HepG2 (cell line): Measurements from ENCODE around the gene PRRT1. TPM values are rescaled to one million over a fixed set of nuclear protein-coding genes. Genes with fewer than 3 reads are reported as not detected.

Source experiments
- FOXM1 ChIP-seq: sonication (generic); formaldehyde crosslinking; IDR thresholded peaks from 2 replicates; pipeline ENCODE4 v1.5.0; 2020; ENCODE audit warnings: missing genetic modification reagents
- JDP2 ChIP-seq: sonication (generic); formaldehyde crosslinking; IDR thresholded peaks from 2 replicates; pipeline ENCODE4 v1.8.1; 2022; ENCODE audit warnings: missing genetic modification reagents, borderline replicate concordance
- MAFK ChIP-seq, 2 experiments: IDR thresholded peaks in 1 of 2; conservative IDR thresholded peaks in 1 of 2; 2 replicates each; pipeline ENCODE4 v1.6.1; 2011; ENCODE audit warnings: improper control_type of control experiment in 2 of 2, low read length in 2 of 2
- MXD4 ChIP-seq: IDR thresholded peaks from 2 replicates; pipeline ENCODE4 v1.6.1; 2016; ENCODE audit warnings: mild to moderate bottlenecking, missing biosample characterization, missing genetic modification reagents
- NFKBIZ ChIP-seq: IDR thresholded peaks from 2 replicates; pipeline ENCODE4 v1.6.1; 2018; ENCODE audit warnings: missing genetic modification reagents, missing compliant biosample characterization
- RBM22 ChIP-seq: fragments of 200-400 bp; formaldehyde crosslinking; optimal IDR thresholded peaks from 2 replicates; pipeline ENCODE3; 2017; ENCODE audit warnings: mild to moderate bottlenecking, low read length, moderate library complexity
- RNF2 ChIP-seq: fragments of 450-650 bp; conservative IDR thresholded peaks from 2 replicates; pipeline ENCODE4 v1.6.1; 2016; ENCODE audit warnings: low read depth
- ZNF329 ChIP-seq: sonication (generic); formaldehyde crosslinking; IDR thresholded peaks from 2 replicates; pipeline ENCODE4 v1.9.0; 2021; ENCODE audit warnings: low read depth, mild to moderate bottlenecking, missing genetic modification reagents
- ZNF674 ChIP-seq: sonication (generic); formaldehyde crosslinking; IDR thresholded peaks from 2 replicates; pipeline ENCODE4 v1.5.0; 2020; ENCODE audit warnings: low read depth, mild to moderate bottlenecking, missing genetic modification reagents
- ZNF746 ChIP-seq: sonication (generic); formaldehyde crosslinking; IDR thresholded peaks from 2 replicates; pipeline ENCODE4 v1.8.0; 2022; ENCODE audit warnings: mild to moderate bottlenecking, missing genetic modification reagents
- ZSCAN21 ChIP-seq: sonication (generic); formaldehyde crosslinking; IDR thresholded peaks from 2 replicates; pipeline ENCODE4 v1.8.0; 2022; ENCODE audit warnings: mild to moderate bottlenecking, missing genetic modification reagents, moderate library complexity, borderline replicate concordance
- ZSCAN29 ChIP-seq: sonication (generic); formaldehyde crosslinking; conservative IDR thresholded peaks from 2 replicates; pipeline ENCODE4 v1.4.0; 2020; ENCODE audit warnings: mild to moderate bottlenecking, missing genetic modification reagents
- polyA plus RNA-seq, 8 experiments: library from polyadenylated mRNA; depleted of rRNA in 3 of 8; stranded (reverse) in 7 of 8; unstranded in 1 of 8; fragments of >200 nt; fragmentation: Illumina TruSeq in 4 of 8; extraction: Trizol in 4 of 8; gene quantifications; 2 replicates each; pipeline versions ENCODE4 v1.2.1 to v1.2.3, GENCODE V29; 2011 to 2016; ENCODE audit warnings: low read depth in 4 of 8, missing spikeins in 1 of 8, mixed read lengths in 1 of 8; ENCODE audit not compliant: insufficient read depth in 1 of 8
- total RNA-seq, 5 experiments: library from RNA; depleted of rRNA; stranded (reverse); fragments of >200 nt; fragmentation: Illumina TruSeq; extraction: Trizol; gene quantifications; 2 replicates each; pipeline ENCODE4 v1.2.3, GENCODE V29; 2016; ENCODE audit warnings: low read depth in 1 of 5
- TF ChIP-seq, protein P1 (sequence below): sonication (generic); formaldehyde crosslinking; conservative IDR thresholded peaks from 2 replicates; pipeline ENCODE4 v1.5.0; 2020; ENCODE audit warnings: missing genetic modification reagents
- TF ChIP-seq, protein P2 (sequence below): sonication (generic); formaldehyde crosslinking; IDR thresholded peaks from 2 replicates; pipeline ENCODE4 v1.5.0; 2020; ENCODE audit warnings: mild to moderate bottlenecking, missing genetic modification reagents, borderline replicate concordance
- TF ChIP-seq, protein P3 (sequence below): fragments of 450-650 bp; IDR thresholded peaks from 2 replicates; pipeline ENCODE4 v1.6.1; 2017; ENCODE audit warnings: mild to moderate bottlenecking
- TF ChIP-seq, protein P4 (sequence below): sonication (generic); formaldehyde crosslinking; IDR thresholded peaks from 2 replicates; pipeline ENCODE4 v1.5.0; 2020; ENCODE audit warnings: missing genetic modification reagents

PRRT1 gene
- total and polyA plus RNA-seq, 2 of the 13 experiments (the other 11 are each of a cell fraction or from before 2014, with no cell fraction given), result 0.64 to 1.4 TPM

DNA sequence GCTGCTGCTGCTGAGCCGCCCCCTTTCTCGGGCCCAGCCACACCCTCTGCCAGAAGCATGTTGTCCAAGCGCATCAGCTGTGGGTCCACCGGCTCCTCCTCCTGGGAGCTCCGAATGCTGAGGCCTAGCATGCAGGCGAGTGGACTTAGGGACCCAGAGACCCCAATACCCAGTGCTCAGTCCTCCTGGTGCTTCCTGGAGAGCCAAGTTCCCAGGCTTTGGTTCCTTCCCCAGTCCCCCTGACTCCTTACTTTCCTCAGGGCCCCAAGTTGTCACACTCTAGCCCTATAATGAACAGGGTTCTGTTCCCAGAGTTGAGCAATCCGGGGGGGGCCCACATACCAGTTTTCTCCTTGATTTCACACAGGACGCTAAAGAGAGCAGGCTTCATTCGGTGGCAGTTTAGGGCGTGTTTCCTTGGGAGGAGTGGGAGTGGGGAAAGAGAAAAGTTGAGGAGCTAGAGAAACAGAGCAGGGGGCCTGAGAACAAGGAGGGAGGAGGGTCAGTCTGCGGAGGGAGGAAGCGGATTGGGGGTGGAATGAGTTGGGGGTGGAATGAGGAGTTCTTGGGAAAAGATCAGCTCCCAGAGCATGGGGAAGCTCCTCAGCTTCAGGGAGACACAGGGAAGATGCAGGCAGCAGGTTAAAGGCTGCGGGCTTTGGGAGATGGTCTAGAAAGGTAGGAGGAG lies 36.8 kb upstream of the PRRT1 start (continued):
- TF ChIP-seq, protein P1, sequence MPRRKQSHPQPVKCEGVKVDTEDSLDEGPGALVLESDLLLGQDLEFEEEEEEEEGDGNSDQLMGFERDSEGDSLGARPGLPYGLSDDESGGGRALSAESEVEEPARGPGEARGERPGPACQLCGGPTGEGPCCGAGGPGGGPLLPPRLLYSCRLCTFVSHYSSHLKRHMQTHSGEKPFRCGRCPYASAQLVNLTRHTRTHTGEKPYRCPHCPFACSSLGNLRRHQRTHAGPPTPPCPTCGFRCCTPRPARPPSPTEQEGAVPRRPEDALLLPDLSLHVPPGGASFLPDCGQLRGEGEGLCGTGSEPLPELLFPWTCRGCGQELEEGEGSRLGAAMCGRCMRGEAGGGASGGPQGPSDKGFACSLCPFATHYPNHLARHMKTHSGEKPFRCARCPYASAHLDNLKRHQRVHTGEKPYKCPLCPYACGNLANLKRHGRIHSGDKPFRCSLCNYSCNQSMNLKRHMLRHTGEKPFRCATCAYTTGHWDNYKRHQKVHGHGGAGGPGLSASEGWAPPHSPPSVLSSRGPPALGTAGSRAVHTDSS (CRISPR knock-in tag), result no peak
- TF ChIP-seq ZSCAN21, result no peak
- TF ChIP-seq JDP2, result no peak
- TF ChIP-seq, protein P2, sequence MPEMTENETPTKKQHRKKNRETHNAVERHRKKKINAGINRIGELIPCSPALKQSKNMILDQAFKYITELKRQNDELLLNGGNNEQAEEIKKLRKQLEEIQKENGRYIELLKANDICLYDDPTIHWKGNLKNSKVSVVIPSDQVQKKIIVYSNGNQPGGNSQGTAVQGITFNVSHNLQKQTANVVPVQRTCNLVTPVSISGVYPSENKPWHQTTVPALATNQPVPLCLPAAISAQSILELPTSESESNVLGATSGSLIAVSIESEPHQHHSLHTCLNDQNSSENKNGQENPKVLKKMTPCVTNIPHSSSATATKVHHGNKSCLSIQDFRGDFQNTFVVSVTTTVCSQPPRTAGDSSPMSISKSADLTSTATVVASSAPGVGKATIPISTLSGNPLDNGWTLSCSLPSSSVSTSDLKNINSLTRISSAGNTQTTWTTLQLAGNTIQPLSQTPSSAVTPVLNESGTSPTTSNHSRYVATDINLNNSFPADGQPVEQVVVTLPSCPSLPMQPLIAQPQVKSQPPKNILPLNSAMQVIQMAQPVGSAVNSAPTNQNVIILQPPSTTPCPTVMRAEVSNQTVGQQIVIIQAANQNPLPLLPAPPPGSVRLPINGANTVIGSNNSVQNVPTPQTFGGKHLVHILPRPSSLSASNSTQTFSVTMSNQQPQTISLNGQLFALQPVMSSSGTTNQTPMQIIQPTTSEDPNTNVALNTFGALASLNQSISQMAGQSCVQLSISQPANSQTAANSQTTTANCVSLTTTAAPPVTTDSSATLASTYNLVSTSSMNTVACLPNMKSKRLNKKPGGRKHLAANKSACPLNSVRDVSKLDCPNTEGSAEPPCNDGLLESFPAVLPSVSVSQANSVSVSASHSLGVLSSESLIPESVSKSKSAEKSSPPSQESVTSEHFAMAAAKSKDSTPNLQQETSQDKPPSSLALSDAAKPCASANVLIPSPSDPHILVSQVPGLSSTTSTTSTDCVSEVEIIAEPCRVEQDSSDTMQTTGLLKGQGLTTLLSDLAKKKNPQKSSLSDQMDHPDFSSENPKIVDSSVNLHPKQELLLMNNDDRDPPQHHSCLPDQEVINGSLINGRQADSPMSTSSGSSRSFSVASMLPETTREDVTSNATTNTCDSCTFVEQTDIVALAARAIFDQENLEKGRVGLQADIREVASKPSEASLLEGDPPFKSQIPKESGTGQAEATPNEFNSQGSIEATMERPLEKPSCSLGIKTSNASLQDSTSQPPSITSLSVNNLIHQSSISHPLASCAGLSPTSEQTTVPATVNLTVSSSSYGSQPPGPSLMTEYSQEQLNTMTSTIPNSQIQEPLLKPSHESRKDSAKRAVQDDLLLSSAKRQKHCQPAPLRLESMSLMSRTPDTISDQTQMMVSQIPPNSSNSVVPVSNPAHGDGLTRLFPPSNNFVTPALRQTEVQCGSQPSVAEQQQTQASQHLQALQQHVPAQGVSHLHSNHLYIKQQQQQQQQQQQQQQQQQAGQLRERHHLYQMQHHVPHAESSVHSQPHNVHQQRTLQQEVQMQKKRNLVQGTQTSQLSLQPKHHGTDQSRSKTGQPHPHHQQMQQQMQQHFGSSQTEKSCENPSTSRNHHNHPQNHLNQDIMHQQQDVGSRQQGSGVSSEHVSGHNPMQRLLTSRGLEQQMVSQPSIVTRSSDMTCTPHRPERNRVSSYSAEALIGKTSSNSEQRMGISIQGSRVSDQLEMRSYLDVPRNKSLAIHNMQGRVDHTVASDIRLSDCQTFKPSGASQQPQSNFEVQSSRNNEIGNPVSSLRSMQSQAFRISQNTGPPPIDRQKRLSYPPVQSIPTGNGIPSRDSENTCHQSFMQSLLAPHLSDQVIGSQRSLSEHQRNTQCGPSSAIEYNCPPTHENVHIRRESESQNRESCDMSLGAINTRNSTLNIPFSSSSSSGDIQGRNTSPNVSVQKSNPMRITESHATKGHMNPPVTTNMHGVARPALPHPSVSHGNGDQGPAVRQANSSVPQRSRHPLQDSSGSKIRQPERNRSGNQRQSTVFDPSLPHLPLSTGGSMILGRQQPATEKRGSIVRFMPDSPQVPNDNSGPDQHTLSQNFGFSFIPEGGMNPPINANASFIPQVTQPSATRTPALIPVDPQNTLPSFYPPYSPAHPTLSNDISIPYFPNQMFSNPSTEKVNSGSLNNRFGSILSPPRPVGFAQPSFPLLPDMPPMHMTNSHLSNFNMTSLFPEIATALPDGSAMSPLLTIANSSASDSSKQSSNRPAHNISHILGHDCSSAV, result no peak
- no peak for TF ChIP-seq ZNF746 (CRISPR knock-in tag)
- no peak for TF ChIP-seq ZSCAN29 (CRISPR knock-in tag)
- TF ChIP-seq NFKBIZ (CRISPR knock-in tag), result no peak
- TF ChIP-seq FOXM1, result no peak
- TF ChIP-seq, protein P3, sequence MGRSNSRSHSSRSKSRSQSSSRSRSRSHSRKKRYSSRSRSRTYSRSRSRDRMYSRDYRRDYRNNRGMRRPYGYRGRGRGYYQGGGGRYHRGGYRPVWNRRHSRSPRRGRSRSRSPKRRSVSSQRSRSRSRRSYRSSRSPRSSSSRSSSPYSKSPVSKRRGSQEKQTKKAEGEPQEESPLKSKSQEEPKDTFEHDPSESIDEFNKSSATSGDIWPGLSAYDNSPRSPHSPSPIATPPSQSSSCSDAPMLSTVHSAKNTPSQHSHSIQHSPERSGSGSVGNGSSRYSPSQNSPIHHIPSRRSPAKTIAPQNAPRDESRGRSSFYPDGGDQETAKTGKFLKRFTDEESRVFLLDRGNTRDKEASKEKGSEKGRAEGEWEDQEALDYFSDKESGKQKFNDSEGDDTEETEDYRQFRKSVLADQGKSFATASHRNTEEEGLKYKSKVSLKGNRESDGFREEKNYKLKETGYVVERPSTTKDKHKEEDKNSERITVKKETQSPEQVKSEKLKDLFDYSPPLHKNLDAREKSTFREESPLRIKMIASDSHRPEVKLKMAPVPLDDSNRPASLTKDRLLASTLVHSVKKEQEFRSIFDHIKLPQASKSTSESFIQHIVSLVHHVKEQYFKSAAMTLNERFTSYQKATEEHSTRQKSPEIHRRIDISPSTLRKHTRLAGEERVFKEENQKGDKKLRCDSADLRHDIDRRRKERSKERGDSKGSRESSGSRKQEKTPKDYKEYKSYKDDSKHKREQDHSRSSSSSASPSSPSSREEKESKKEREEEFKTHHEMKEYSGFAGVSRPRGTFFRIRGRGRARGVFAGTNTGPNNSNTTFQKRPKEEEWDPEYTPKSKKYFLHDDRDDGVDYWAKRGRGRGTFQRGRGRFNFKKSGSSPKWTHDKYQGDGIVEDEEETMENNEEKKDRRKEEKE, result no peak
- no peak for TF ChIP-seq MXD4 (CRISPR knock-in tag)
- no peak for TF ChIP-seq ZNF329 (CRISPR knock-in tag)
- TF ChIP-seq, protein P4, sequence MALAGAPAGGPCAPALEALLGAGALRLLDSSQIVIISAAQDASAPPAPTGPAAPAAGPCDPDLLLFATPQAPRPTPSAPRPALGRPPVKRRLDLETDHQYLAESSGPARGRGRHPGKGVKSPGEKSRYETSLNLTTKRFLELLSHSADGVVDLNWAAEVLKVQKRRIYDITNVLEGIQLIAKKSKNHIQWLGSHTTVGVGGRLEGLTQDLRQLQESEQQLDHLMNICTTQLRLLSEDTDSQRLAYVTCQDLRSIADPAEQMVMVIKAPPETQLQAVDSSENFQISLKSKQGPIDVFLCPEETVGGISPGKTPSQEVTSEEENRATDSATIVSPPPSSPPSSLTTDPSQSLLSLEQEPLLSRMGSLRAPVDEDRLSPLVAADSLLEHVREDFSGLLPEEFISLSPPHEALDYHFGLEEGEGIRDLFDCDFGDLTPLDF (CRISPR knock-in tag), result no peak
- TF ChIP-seq MAFK (conservative IDR thresholded peaks at IDR 0.05 in 1 of 2, IDR thresholded peaks at IDR 0.05 in 1 of 2; ENCODE audit: low read length in 2 of 2), result no peak
- TF ChIP-seq RNF2, result no peak
- no peak for TF ChIP-seq RBM22
- TF ChIP-seq ZNF674, result no peak
